ENCODE data around the gene ANO6.

DNA sequence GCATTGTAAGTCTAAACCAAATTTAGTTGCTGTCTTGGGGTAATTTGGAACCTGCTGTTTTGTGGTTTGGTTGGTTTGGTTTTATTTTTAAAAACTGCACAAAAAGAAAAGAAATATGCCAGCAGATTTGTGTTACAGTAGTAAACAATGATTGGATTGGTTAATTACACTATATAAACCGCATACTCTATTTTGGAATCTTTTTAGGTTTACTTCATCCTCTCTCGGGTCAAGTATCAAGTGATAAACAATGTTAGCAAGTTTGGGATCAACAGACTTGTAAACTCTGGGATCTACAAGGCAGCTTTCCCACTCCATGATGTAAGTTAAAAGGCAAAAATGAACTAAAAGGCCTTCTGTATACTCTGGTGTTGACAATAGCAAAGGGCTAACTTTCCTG is 132.4 kb downstream of the ANO6 start:
- TF ChIP-seq, protein P1, sequence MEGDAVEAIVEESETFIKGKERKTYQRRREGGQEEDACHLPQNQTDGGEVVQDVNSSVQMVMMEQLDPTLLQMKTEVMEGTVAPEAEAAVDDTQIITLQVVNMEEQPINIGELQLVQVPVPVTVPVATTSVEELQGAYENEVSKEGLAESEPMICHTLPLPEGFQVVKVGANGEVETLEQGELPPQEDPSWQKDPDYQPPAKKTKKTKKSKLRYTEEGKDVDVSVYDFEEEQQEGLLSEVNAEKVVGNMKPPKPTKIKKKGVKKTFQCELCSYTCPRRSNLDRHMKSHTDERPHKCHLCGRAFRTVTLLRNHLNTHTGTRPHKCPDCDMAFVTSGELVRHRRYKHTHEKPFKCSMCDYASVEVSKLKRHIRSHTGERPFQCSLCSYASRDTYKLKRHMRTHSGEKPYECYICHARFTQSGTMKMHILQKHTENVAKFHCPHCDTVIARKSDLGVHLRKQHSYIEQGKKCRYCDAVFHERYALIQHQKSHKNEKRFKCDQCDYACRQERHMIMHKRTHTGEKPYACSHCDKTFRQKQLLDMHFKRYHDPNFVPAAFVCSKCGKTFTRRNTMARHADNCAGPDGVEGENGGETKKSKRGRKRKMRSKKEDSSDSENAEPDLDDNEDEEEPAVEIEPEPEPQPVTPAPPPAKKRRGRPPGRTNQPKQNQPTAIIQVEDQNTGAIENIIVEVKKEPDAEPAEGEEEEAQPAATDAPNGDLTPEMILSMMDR (IDR thresholded peaks at IDR 0.05), result no peak
- TF ChIP-seq POLR2AphosphoS5 (IDR thresholded peaks at IDR 0.05) (no peak), POLR2A (IDR thresholded peaks at IDR 0.05) (no peak), EP300 (IDR thresholded peaks at IDR 0.05) (no peak)
